Measurements from ENCODE around the gene IGSF9. TPM values are rescaled to one million over a fixed set of nuclear protein-coding genes. Genes with fewer than 3 reads are reported as not detected.

IGSF9 gene
- total RNA-seq, 3 donors from 2014 or later, result 21.5 to 70.8 (median 25.9) TPM

DNA sequence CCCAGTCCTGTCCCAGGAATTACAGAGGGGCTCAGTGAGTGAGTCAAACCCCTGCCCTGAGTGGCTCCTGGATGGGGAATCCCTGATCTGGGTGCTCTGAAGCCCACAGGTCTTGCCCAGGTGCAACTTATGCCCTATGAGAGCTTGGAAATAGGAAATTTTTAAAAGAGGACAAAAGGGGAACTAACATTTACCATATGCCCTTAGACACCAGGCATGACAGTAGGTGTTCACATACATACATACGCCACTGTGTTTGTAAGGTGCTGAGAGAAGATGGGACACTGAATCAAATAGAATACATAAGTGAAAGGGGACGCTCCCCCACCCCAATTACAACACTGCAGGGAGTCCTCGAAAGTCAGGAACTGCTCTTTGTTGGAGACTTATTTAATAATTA, 46.9 kb downstream of the IGSF9 start:
- intact Hi-C loops (cut with DNase I, micrococcal nuclease), result no loop called here
- peaks cover 9% of the 10 kb centered on the region for H3K4me1 ChIP-seq (ENCODE audit: low read depth)
- no peaks in the 10 kb centered on the region for H3K9me3 ChIP-seq
- DNase-seq, result no peak
- H3K4me3 ChIP-seq, result no peak overlapping the region
- ATAC-seq, result no peak
- no peaks in the 10 kb centered on the region for H3K36me3 ChIP-seq (ENCODE audit: low read depth)
- TF ChIP-seq, protein P1, sequence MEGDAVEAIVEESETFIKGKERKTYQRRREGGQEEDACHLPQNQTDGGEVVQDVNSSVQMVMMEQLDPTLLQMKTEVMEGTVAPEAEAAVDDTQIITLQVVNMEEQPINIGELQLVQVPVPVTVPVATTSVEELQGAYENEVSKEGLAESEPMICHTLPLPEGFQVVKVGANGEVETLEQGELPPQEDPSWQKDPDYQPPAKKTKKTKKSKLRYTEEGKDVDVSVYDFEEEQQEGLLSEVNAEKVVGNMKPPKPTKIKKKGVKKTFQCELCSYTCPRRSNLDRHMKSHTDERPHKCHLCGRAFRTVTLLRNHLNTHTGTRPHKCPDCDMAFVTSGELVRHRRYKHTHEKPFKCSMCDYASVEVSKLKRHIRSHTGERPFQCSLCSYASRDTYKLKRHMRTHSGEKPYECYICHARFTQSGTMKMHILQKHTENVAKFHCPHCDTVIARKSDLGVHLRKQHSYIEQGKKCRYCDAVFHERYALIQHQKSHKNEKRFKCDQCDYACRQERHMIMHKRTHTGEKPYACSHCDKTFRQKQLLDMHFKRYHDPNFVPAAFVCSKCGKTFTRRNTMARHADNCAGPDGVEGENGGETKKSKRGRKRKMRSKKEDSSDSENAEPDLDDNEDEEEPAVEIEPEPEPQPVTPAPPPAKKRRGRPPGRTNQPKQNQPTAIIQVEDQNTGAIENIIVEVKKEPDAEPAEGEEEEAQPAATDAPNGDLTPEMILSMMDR (IDR thresholded peaks at IDR 0.05), result no peak

DNA sequence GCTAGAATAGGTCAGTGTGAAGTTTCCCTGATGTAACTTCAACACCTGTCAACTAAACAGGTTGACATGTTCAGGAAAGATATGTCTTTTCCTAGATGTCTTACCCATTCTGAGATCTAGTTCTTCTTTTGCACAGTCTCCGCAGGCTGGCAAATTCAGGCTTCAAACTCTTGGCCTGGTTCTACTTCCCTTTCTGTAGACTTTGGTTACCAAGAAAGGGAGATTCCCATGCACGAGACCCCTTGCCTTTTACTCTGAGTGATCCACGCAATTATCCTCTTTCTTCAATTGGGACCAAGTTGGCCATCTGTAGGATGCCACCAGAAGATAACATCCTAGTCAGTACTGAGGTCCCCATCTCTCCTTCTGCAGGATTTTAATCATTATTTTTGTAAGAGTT, 47.5 kb downstream of the IGSF9 start:
- no peak overlapping the region for H3K4me3 ChIP-seq
- TF ChIP-seq, protein P1 (IDR thresholded peaks at IDR 0.05), result no peak
- no peak for ATAC-seq
- no peaks in the 10 kb centered on the region for H3K36me3 ChIP-seq (ENCODE audit: low read depth)
- DNase-seq, result no peak
- H3K9me3 ChIP-seq, result no peaks in the 10 kb centered on the region
- intact Hi-C loops (cut with DNase I, micrococcal nuclease), result no loop called here
- H3K4me1 ChIP-seq (ENCODE audit: low read depth), result peaks cover 9% of the 10 kb centered on the region

DNA sequence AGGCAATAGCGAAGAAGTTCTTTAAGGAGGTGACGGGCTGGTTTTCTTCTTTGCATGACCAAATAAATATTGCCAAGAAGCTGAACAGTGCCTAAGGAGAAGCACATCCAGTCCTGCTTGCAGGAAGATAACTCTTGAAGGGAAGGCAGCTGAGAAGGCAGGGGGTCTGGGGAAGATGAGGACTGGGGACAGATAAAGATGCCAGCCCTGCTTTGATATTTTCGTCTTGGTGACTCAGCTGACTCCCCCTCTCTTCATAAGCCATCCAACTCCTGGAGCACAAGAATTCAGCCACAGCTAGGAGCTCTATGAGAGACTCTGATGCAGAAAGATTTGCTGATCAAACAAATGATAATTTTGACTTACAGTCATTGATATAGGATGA, 48.9 kb downstream of the IGSF9 start:
- TF ChIP-seq, protein P1 (IDR thresholded peaks at IDR 0.05), result no peak
- no peaks in the 10 kb centered on the region for H3K36me3 ChIP-seq (ENCODE audit: low read depth)
- peaks cover 9% of the 10 kb centered on the region for H3K4me1 ChIP-seq (ENCODE audit: low read depth)
- H3K9me3 ChIP-seq, result no peaks in the 10 kb centered on the region
- DNase-seq, result no peak
- no peak overlapping the region for H3K4me3 ChIP-seq
- ATAC-seq, result no peak
- intact Hi-C loops (cut with DNase I, micrococcal nuclease), result no loop called here

DNA sequence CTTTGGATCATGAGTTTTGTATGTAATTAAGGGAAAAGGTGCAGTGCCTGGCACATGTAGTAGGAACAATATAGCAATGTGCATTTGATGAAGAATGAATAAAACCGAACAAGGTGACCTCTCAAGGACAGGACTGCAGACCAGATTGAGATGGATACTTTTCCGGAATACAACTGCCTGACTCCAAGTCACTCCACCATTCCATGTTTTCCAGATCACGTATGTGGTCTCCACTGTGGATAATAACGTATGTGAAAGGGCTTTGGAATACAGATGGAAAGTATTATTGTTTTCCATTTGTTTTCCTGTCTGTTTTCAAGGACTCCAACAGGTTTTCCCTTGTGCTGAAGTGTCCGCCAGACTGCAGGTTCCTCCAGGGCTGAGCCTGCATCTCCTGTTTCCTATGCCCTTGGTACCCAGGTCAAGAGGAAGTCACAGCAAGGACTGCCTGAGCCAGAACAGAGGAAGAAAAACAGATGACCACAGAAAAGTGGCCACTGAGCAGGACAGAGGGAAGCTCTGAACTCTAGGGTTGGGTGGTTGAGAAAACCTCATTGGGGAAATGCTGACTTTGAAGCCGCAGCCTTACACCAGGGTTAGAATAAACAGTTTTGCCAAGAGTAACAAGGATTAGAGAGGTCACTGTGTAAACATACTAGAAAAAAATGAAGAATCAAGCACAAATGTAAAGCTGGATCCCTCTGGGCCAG, 49.4 kb downstream of the IGSF9 start:
- no peaks in the 10 kb centered on the region for H3K9me3 ChIP-seq
- no peak for DNase-seq
- TF ChIP-seq, protein P1 (IDR thresholded peaks at IDR 0.05), result no peak
- no peaks in the 10 kb centered on the region for H3K36me3 ChIP-seq (ENCODE audit: low read depth)
- intact Hi-C loops (cut with DNase I, micrococcal nuclease), result no loop called here
- H3K4me3 ChIP-seq, result no peak overlapping the region
- ATAC-seq, result no peak
- peaks cover 9% of the 10 kb centered on the region for H3K4me1 ChIP-seq (ENCODE audit: low read depth)

DNA sequence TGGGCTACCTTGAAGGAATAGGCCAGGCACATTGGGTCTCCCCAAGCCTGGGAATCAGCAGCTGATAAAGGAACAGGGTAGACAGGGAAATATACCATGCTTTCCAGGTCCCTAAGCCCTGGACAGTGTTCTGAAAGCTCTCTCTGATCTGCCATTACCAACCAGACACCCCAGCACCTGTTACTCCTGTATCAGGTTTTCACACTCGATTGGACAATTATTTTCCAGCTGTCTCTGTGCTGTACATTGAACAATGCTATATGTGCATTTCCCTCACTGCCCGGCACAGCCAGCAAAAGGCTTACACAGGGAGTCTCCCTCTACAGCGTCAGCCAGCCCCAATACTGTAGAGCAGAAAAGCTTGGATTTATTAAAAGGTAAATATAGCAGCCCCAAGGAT, 50.1 kb downstream of the IGSF9 start:
- no peaks in the 10 kb centered on the region for H3K36me3 ChIP-seq (ENCODE audit: low read depth)
- peaks cover 6% of the 10 kb centered on the region for H3K4me1 ChIP-seq (ENCODE audit: low read depth)
- no peak for DNase-seq
- no peak overlapping the region for H3K4me3 ChIP-seq
- intact Hi-C loops (cut with DNase I, micrococcal nuclease), result no loop called here
- TF ChIP-seq, protein P1 (IDR thresholded peaks at IDR 0.05), result no peak
- H3K9me3 ChIP-seq, result no peaks in the 10 kb centered on the region
- no peak for ATAC-seq

Measured in mucosa of descending colon (tissue), 3 donors.